ENCODE measurements around the gene TSSK3.

Gene TSSK3

DNA sequence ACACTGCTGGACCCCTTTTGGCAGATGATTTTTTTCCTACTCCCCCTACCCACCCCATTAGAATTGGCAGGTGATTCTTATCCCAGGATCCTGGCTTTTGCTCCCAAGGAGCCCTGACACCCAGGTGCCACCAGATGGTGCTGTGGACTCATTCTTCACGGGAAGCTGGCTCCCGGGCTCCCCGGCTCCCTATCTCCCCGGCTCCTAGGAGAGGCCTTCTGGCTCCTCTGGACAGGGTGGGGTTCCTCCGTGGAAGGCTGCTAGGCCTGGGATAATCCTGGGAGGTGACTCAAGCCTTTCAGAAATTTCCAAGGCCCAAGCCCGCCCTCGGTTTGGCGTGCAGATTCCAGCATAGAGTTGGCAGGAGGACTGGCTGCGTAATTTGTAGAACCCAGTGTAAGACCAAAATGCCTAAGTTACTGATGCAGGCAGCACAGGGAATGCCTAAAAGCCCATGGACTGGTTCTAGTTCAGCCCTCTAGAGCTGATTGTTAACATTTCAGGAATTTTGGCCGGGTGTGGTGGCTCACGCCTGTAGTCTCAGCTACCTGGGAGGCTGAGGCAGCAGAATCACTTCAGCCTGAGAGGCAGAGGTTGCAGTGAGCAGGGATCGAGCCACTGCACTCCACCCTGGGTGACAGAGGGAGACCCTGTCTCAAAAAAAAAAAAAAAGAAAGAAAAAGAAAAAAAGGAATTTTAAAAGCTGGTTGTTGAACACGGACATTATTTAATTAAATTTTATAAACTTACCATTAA lies 38.7 kb downstream of the TSSK3 start:
- DNase-seq (ENCODE audit: low spot score), result peak; percentile 48

DNA sequence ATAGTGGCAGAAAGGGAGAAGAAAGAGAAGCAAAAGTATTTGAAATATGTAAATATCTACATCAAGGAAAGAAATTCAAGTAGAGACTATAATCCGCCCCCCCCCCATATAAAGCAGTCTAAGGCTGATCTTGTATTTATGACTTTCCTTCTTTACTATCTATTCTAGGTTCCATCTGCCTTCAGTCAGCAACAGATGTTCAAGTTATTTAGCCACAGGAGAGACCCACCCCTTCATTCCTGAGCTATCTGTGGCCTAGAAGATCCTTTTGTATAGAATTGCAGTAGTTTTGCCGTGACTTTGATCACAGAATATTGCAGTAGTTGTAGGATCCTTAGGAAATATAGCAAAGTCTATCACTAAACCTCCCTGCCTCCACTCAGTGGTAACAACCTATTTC lies 42.6 kb downstream of the TSSK3 start:
- DNase-seq (ENCODE audit: low spot score), result no peak

DNA sequence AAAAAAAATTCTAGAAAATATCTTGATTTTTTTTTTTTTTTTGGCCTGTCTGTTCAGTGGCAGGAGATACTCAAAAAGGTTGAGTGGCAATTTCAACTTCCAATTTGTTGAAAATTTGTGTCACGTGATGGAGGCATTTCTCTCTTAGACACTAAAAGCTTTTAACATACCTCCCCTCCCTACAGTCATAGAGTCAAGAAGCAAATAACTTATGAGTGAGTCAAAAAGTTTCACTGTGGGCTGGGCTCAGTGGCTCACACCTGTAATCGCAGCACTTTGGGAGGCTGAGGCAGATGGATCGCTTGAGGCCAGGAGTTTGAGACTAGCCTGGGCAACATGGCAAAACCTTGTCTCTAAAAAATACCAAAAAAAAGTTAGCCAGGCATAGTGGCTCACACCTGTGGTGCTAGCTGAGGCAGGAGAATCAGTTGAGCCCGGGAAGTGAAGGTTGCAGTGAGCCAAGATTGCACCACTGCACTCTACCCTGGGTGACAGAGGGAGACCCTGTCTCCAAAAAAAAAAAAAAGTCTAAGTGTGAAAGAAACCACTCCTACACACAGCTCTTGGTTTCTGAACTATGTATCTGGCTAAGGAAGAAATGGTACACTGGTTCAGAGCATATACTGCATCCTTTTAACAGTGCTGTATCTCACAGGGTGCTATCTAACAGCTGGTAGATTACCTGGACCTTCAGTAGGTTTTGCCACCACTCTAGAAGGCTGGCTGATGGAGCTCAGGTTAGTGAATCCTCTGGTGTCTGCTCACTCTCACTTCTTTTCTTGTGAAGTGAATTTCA lies 43.5 kb downstream of the TSSK3 start:
- DNase-seq (ENCODE audit: low spot score), result no peak

DNA sequence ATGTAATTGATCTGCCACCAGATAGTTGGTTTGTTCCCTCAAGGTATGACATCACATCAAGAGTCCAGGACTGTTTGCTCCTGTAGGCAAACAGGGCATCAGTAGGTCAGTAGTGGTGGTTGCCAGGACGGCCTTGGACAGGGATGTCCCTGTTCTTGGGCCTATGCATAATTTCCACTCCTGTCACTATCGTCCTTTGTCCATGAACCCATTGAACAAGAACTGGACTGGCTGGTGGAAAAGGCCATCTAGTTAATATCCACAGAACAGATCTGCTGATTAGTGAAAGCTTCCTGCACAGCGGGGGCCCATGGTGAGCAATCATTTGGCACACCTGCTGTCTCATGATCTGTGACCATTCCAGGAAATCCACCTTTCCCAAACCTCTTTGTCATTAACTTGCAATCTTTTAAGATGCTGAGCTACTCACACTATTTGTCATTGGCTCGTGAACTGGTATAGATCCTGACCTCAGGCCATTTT lies 44.3 kb downstream of the TSSK3 start:
- no peak for DNase-seq (ENCODE audit: low spot score)

DNA sequence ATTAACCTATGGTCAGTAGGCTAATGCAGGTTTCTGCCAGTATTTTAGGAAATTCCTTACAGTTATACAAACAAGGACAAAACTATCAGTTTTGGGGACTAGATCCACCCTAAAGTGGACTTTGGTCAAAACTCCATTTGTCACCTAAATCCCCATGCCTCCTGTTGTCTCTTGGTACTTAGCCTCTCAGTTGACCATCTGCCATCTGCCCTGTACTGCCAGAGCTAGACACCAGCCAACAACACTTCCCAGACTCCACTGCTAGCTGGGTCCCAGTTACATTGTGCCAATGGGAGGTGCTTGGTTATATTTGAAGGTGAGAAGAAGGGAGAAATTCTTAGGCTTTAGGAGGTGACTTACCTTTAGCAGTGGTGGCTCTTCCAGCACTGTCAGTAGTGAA lies 48.9 kb downstream of the TSSK3 start:
- DNase-seq (ENCODE audit: low spot score), result no peak

DNA sequence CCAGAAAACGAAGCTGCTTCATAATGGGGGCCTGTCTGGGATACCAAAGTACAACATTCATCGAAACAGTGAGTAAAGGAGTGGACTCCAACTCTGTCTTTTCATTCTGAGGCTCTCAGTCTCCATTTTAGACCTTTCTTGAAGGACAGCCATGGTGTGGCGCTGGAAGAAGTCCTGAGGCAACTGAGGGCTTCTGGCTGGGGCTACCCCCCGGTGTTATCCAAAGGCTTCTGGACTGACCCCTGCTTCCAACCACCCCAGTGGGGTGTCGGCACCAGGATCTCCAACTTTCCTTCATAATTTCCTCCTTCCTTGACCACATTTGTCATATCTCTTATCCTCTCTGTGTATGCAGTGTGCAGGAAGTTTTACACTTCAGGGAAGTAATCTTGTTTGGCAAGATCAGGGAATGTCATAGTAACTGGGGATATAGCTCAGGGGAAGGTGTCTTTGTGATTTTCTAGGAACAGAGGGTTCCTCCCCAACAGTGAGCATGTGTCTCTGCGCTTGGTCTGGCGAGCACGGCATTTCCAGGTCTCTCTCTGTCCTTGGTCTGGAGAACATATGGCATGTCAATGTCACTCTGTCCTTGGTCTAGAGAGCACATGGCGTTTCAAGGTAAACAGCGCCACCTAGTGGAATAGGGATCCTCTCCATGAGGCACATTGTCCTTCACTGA lies 51.3 kb downstream of the TSSK3 start:
- DNase-seq (ENCODE audit: low spot score), result peak; percentile 83
